GM12873 (cell line): ENCODE data around the gene SLC22A5.

Source experiments
- CTCF ChIP-seq: IDR thresholded peaks from 2 replicates; pipeline ENCODE4 v1.5.1; 2012; ENCODE audit warnings: low read depth, mild to moderate bottlenecking, moderate library complexity, low read length, control low read depth; ENCODE audit not compliant: insufficient read depth; ENCODE audit errors: missing control alignments

SLC22A5 gene

GRCh38 chr5:132369474-132370180, at the start of gene SLC22A5:
SLC22A5 (plus strand) TSS chr5:132369710; CDS start chr5:132369973, 263 bp downstream.
- no peak for TF ChIP-seq CTCF

DNA sequence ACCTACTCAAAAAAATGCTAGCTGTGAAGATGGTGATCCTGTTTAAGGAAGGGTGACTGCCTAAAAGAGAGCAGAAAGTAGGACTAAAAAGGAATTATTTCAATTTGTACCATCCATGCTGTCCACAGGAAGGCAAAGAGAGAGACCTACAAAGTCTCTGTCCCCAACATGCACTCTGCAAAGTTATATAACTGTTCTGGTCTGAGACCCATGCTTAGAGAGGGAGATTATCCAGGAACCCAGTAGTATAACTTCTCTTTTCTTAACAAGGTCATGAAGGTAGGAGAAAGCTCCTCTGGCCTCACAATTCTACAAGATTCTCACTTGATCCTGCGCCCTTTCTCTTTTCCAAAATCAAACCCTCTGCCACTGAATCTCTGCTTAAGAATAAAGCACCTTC, 49.5 kb upstream of the SLC22A5 start:
- TF ChIP-seq CTCF: no peak

GRCh38 chr5:132321109-132321721, 48.3 kb upstream of the SLC22A5 start:
- TF ChIP-seq CTCF: no peak

DNA sequence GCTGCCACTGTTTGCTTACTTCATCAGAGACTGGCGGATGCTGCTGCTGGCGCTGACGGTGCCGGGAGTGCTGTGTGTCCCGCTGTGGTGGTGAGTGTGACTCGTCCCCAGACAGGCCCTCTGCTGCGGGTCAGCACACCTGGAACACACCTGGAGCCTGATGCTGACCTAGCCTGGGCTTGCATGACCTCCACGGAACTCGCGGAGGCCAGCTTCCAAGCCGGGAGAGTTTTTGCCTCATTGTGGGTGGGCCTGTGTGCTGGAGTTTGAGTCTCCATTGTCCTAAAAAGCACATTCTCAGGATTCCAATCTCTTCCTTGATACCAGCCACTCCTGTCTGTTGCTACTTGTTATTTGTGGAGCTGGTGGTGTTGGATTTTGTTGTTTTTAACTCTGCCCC, 47.2 kb upstream of the SLC22A5 start:
- no peak for TF ChIP-seq CTCF

GRCh38 chr5:132323202-132323601, 46.3 kb upstream of the SLC22A5 start:
- no peak for TF ChIP-seq CTCF

GRCh38 chr5:132325691-132326090, 43.8 kb upstream of the SLC22A5 start:
- TF ChIP-seq CTCF: no peak

GRCh38 chr5:132327252-132327955, 42.1 kb upstream of the SLC22A5 start:
- no peak for TF ChIP-seq CTCF
